Activated T-cell treated with anti-CD3 and anti-CD28 coated beads for 4 hours (primary cell): Measurements from ENCODE around the gene VILL.
"Not testable (repeated sequence)": the region's sequence is repeated elsewhere in the genome, so short reads cannot be mapped to it uniquely, and the experiment has no call there.

Experiments used
- DNase-seq: peaks from one replicate; pipeline ENCODE4 v3.0.0-alpha.2; 2020

VILL gene

DNA sequence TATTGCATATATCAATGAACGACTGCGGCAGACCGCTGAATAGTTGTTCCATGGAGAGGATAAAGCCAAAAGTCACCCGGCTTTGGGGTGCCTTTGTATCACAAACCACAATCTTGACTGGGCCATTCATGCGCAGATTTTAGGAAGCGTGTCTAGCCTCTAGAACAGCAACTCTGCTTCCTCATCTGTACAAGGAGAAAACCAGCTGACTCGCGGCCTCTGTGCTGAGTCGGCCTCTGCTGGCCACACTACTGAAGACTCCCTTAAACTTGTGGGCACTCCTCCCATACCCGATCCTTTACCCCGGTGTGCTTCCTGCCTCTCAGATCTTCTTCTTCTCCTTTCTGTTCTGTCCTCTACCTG, 49.3 kb downstream of the VILL start:
- no peak for DNase-seq

DNA sequence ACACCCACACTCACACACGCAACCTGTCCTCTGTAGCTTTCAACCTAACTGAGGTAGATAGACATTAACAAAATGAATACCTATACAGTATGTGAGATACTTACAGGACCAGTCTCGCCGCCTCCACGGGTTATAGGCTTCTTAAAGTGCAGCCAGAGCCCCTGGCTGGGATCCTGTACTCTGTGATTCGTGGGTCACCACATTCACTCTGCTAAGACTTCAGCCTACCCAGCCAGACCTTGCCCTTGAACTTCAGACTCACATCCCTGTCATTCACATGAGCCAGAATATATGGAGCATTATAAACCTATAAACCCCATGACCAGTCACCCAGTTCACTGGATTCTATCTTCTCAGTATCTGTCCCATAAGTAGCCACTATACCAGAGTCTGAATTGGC, 49.8 kb downstream of the VILL start:
- DNase-seq, result no peak

DNA sequence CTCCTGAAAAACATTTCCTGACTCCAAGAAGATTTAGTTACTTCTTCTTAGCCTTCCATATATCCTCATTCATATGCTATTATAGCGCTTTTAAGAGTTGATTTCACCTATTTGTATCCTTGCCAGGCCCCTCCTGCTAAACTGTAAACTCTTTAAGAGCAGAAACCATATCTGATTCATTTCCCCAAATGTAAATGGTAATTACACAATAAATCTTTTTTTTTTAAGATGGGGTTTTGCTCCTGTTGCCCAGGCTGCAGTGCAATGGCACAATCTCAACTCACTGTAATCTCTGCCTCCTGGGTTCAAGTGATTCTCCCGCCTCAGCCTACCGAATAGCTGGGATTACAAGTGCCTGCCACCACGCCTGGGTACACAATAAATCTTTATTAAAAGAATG, 52.9 kb downstream of the VILL start:
- no peak for DNase-seq

DNA sequence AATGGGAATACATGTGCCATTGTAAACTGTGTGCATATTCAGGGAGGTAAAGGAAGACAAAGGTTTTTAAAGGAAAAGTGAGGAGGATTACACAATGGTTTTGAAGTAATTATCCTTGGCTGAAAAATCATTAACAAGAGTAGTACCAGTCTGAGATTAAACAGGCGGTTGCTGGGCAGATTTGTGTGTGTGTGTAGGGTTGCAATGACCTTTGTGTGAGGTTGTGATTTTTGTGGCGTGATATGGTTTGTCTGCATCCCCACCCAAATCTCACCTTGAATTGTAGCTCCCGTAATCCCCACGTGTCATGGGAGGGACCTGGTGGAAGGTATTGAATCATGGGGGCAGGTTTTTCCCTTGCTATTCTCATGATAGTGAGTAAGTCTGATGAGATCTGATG, 55.4 kb downstream of the VILL start:
- DNase-seq, result no peak

DNA sequence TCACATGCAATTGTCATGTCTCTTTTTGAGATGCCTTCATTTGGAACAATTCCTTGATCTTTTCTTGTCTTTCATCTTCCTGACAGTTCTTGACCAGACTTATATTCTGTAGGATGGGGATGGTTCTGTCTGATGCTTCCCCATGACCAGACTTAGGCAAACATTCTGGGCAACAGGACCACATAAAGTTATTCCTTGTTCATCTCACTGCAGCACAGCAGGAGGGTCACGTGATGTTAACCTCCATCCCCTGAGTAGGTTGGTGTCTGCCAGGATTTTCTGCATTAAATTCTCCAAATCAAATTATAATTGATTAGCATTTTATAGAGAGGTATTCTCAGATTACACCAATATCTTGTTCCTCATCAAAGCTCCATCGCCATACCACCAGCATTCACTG, 56.2 kb downstream of the VILL start:
- DNase-seq, result no peak

DNA sequence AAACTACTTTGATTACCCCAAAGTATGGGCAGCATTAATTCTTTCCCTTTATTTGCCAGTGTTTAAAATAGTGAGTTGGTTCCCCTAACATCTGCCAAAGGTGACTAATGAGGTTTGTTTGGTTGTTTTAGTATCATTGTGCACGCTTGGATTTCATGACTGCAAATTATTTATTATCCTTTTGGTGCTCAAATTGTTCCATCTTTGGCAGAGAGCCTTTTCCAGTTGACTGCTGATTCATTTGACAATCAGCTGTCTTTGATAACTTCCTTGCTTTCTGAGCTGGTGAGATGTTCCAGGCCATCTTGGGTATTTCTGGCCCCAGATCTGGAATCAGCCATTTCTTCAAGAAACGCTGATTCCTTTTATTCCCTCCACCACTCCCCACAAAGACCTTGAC, 57.3 kb downstream of the VILL start:
- no peak for DNase-seq

DNA sequence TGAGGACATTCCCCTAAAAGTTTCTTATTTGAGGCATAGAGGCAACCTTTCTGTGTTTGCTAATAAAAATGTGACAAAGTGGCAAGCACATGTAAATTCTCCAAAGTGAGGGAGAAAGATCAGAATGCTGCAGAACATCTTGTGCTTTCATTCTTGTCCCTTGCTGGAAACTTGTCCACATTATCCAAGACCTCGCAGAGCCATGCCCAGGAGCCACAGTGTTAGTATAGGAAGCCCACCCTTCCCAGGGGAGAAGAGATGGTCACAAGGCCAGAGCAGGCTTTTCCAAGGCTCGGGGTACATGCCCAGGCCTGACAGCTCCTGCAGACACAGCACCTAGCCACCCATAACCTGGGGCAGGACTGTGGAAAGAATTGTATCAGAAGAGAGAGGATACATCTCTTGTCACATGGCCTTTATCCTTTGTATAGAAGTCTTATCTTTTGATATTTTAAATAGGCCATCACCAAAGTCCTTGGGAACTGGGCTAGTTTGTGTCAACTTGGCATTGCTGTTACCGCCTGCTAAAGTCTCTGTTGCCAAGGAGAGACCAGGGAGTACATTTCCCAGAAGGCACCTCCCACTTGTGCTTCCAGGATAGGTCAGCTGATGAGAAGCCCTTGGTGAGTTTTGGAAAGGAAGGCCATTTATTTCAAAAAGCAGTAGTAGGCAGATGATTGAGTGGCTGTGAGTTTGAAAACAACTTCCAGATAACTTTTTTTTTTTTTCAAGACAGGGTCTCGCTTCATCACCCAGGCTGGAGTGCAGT, 59.0 kb downstream of the VILL start:
- no peak for DNase-seq

DNA sequence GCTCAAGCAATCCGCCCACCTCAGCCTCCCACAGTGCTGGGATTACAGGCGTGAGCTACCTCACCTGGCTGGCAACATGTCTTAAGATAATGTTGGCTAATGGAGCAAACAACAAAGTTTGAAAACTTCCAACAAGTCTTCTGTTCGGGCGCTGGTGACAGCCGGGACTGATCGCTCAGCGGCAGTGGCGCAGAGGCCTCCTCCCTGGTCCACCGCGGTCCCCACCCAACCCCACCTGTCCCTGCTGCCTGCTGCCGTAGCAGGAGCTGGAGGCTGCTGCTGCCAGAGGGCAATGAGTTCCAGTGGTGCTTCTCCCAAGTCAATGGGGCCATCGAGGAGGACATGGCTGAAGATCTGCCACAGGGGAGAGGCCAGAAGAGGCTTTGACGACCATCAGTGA, 60.5 kb downstream of the VILL start:
- no peak for DNase-seq

DNA sequence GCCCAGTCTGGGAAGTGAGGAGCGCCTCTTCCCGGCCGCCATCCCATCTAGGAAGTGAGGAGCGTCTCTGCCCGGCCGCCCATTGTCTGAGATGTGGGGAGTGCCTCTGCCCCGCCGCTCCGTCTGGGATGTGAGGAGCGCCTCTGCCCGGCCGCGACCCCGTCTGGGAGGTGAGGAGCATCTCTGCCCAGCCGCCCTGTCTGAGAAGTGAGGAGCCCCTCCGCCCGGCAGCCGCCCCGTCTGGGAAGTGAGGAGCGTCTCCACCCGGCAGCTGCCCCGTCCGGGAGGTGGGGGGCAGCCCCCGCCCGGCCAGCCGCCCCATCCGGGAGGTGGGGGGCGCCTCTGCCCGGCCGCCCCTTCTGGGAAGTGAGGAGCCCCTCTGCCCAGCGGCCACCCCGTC, 62.7 kb downstream of the VILL start:
- DNase-seq, result not testable (repeated sequence)

DNA sequence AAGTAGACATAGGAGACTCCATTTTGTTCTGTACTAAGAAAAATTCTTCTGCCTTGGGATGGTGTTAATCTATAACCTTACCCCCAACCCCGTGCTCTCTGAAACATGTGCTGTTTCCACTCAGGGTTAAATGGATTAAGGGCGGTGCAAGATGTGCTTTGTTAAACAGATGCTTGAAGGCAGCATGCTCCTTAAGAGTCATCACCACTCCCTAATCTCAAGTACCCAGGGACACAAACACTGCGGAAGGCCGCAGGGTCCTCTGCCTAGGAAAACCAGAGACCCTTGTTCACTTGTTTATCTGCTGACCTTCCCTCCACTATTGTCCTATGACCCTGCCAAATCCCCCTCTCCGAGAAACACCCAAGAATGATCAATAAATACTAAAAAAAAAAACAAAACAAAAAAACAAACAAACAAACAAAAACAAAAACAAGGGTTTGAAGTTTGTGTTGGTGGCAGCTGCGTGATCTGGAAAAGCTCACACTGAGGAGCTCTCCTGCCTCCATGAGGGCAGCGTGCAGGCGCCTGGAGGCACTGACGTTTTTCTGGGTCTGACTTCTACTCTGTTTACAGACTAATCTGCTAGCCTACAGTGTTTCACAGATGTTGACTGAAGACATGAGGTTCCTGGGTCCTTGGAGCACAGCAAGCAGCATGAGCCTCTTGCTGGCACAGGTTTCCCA, 63.4 kb downstream of the VILL start:
- not testable (repeated sequence) for DNase-seq

DNA sequence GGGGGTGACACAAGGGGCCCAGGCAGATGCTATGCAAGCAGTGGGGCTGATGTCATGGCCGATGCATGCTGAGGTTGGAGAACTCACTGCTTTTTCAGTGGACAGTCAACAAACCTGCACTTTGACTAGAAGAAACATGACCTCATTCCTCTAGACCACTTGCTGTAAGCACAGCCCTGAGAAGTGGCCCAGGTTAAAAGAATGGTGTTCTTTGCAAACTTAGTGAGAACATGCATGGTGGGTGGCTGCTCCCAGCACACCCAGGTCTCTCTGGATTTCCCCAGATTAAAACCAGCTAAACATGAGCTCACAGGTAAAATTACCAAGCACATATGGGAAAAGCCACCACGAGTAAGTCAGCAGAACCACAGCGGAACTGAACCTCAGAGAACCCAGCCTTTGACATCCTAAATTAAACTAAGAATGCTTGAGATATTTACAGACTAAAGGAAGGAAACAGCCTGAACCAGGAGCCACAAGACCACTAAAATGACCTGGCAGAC, 64.0 kb downstream of the VILL start:
- no peak for DNase-seq
